ENCODE data around the gene TENM4.

TENM4 gene

GRCh38 chr11:78820741-78821140, 620.1 kb downstream of the TENM4 start:
- DNase-seq, result no peak

- no peak for DNase-seq
These were observed 622.6 kb downstream of the TENM4 start for GRCh38 chr11:78818201-78818600.

GRCh38 chr11:78815831-78816230, 625.0 kb downstream of the TENM4 start:
- DNase-seq, result no peak

- no peak for DNase-seq
These were observed 628.1 kb downstream of the TENM4 start for GRCh38 chr11:78812513-78813293.

GRCh38 chr11:78810559-78811009, 630.2 kb downstream of the TENM4 start:
- DNase-seq, result no peak

- DNase-seq, result no peak
These were observed 630.8 kb downstream of the TENM4 start for GRCh38 chr11:78809931-78810541.

- DNase-seq, result no peak
These were observed 631.9 kb downstream of the TENM4 start for GRCh38 chr11:78808923-78809322.

GRCh38 chr11:78807351-78807750, 633.5 kb downstream of the TENM4 start:
- DNase-seq, result no peak

GRCh38 chr11:78806214-78807004, 634.4 kb downstream of the TENM4 start:
- DNase-seq, result no peak

GRCh38 chr11:78804991-78805390, 635.8 kb downstream of the TENM4 start:
- no peak for DNase-seq

GRCh38 chr11:78803995-78804394, 636.8 kb downstream of the TENM4 start:
- DNase-seq, result no peak

GRCh38 chr11:78802058-78802761, 638.6 kb downstream of the TENM4 start:
- DNase-seq, result no peak

GRCh38 chr11:78801161-78801884, 639.5 kb downstream of the TENM4 start:
- no peak for DNase-seq

- no peak for DNase-seq
These were observed 640.1 kb downstream of the TENM4 start for GRCh38 chr11:78800756-78801155.

- DNase-seq, result no peak
These were observed 640.6 kb downstream of the TENM4 start for GRCh38 chr11:78800096-78800690.

- no peak for DNase-seq
These were observed 642.2 kb downstream of the TENM4 start for GRCh38 chr11:78798663-78799062.

- DNase-seq, result no peak
These were observed 643.3 kb downstream of the TENM4 start for GRCh38 chr11:78797559-78797958.

- no peak for DNase-seq
These were observed 643.9 kb downstream of the TENM4 start for GRCh38 chr11:78796956-78797355.

GRCh38 chr11:78795621-78796261, 645.1 kb downstream of the TENM4 start:
- DNase-seq, result no peak

GRCh38 chr11:78791964-78792363, 648.9 kb downstream of the TENM4 start:
- DNase-seq, result no peak

- DNase-seq, result no peak
These were observed 649.6 kb downstream of the TENM4 start for GRCh38 chr11:78791254-78791653.
